ENCODE measurements around the gene FKBP5. TPM values are rescaled to one million over a fixed set of nuclear protein-coding genes. Genes with fewer than 3 reads are reported as not detected.

The FKBP5 gene
- total RNA-seq, 1 donor from 2014 or later = 112 TPM

GRCh38 chr6:35648203-35648602 lies 40.5 kb downstream of the FKBP5 start:
- no peak for TF ChIP-seq CTCF (IDR thresholded peaks at IDR 0.05)
- no peak overlapping the region for H3K27ac ChIP-seq
- peaks cover 22 to 32% of the 10 kb centered on the region in 2 donors for H3K36me3 ChIP-seq
- no peak overlapping the region for H3K4me3 ChIP-seq
- intact Hi-C loops (cut with DNase I) = loop anchor here (5.0 kb wide), 1 partner anchor 89 kb away; the partner anchor contains the start of gene ARMC12
- no peaks in the 10 kb centered on the region for H3K27me3 ChIP-seq
- H3K4me1 ChIP-seq = peaks cover 0 to 2% of the 10 kb centered on the region in 2 donors
- H3K9me3 ChIP-seq = no peaks in the 10 kb centered on the region
- DNase-seq (ENCODE audit: low spot score in 2 of 2) = no peak

GRCh38 chr6:35647400-35647799 lies 41.3 kb downstream of the FKBP5 start:
- peaks cover 0 to 2% of the 10 kb centered on the region in 2 donors for H3K4me1 ChIP-seq
- H3K9me3 ChIP-seq = no peaks in the 10 kb centered on the region
- TF ChIP-seq CTCF (IDR thresholded peaks at IDR 0.05) = no peak
- H3K36me3 ChIP-seq = peaks cover 24 to 40% of the 10 kb centered on the region in 2 donors
- no peak overlapping the region for H3K4me3 ChIP-seq
- intact Hi-C loops (cut with DNase I) = loop anchor here (5.0 kb wide), 1 partner anchor 90 kb away; the partner anchor contains the start of gene ARMC12
- DNase-seq (ENCODE audit: low spot score in 2 of 2) = no peak
- no peaks in the 10 kb centered on the region for H3K27me3 ChIP-seq
- no peak overlapping the region for H3K27ac ChIP-seq

DNA sequence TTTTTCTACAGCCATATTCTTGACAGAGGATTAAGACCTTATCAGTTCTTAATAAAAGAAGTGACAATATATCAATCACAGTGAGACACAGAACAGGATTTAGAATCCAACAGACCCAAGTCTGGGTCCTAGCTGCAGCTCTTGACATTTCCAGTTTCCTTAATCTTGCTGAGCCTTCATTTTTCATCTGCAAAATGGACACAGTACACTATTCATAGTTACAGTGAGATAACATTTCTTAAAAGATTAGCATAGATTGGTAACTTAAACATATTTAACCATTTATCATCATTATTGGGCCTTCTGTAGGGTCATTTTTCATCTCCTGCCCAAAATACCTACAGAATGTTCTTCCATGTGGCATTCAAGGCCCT lies 45.6 kb downstream of the FKBP5 start:
- H3K36me3 ChIP-seq = peaks cover 59 to 79% of the 10 kb centered on the region in 2 donors
- DNase-seq (ENCODE audit: low spot score in 2 of 2) = no peak
- H3K27me3 ChIP-seq = no peaks in the 10 kb centered on the region
- no peak overlapping the region for H3K4me3 ChIP-seq
- no peaks in the 10 kb centered on the region for H3K9me3 ChIP-seq
- TF ChIP-seq CTCF (IDR thresholded peaks at IDR 0.05) = no peak
- peaks cover 0 to 2% of the 10 kb centered on the region in 2 donors for H3K4me1 ChIP-seq
- no peak overlapping the region for H3K27ac ChIP-seq
- intact Hi-C loops (cut with DNase I) = no loop called here

DNA sequence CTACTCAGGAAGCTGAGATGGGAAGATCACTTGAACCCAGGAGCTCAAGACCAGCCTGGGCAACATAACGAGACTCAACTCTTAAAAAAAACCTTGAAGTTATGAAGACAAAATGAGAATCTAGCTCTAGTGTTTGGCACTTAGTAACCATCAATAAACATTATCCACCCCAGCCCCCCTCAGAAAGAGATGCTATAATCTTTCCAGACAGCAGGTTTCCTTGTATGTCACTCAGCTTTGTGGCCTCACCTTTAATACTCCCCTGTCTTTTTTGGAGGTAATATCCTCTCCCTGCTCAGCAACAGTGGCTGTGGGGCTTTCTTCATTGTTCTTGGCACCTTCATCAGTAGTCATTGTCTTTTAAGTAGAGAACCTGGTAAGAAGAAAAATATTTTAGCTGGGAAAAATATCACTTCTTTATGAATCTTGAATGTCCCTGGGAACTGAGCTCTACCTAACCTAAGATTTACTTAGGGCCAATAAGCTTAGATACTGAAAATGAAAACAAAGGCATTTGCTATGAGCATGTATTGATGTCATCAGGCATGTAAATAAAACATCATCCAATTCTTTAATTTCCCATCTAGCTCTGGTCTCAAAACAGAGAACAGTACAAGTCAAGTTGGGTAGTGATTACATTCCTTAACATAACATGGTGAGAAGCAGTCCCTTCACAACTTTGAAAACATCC lies 46.1 kb downstream of the FKBP5 start:
- TF ChIP-seq CTCF (IDR thresholded peaks at IDR 0.05) = no peak
- Histone ChIP-seq H3K36me3 (peaks cover 63 to 84% of the 10 kb centered on the region in 2 donors), H3K27ac (no peak overlapping the region), H3K27me3 (no peaks in the 10 kb centered on the region), H3K4me3 (no peak overlapping the region), H3K9me3 (no peaks in the 10 kb centered on the region), H3K4me1 (peaks cover 0 to 2% of the 10 kb centered on the region in 2 donors)
- intact Hi-C loops (cut with DNase I) = no loop called here
- no peak for DNase-seq (ENCODE audit: low spot score in 2 of 2)

GRCh38 chr6:35640017-35640664 lies 48.6 kb downstream of the FKBP5 start:
- no peak overlapping the region for H3K4me3 ChIP-seq
- no peak for DNase-seq (ENCODE audit: low spot score in 2 of 2)
- H3K9me3 ChIP-seq = no peaks in the 10 kb centered on the region
- peaks cover 76 to 94% of the 10 kb centered on the region in 2 donors for H3K36me3 ChIP-seq
- H3K4me1 ChIP-seq = no peaks in the 10 kb centered on the region
- TF ChIP-seq CTCF (IDR thresholded peaks at IDR 0.05) = no peak
- no peaks in the 10 kb centered on the region for H3K27me3 ChIP-seq
- H3K27ac ChIP-seq = no peak overlapping the region
- intact Hi-C loops (cut with DNase I) = no loop called here
